Peyer's patch (tissue), 4 donors: ENCODE measurements around the gene LTF. TPM values are rescaled to one million over a fixed set of nuclear protein-coding genes. Genes with fewer than 3 reads are reported as not detected.

Source experiments
- DNase-seq, 3 donors: peaks; one replicate each; pipeline ENCODE4 v3.0.0-alpha.2; 2017 to 2019
- H3K27ac ChIP-seq, 4 donors: fragments of 200-600 bp; sonication (generic); one replicate each; pipeline ENCODE4 v1.5.1; 2016 to 2019
- H3K27me3 ChIP-seq, 2 donors: fragments of 200-600 bp; sonication (generic); one replicate each; pipeline ENCODE4 v1.5.1; 2019
- H3K36me3 ChIP-seq, 3 donors: fragments of 200-600 bp; sonication (generic); one replicate each; pipeline ENCODE4 v1.5.1; 2016 to 2019
- H3K4me1 ChIP-seq, 4 donors: fragments of 200-600 bp; sonication (generic); one replicate each; pipeline ENCODE4 v1.5.1; 2016 to 2019
- H3K4me3 ChIP-seq, 4 donors: fragments of 200-600 bp; sonication (generic); 1 replicate in 3 of 4; 2 replicates in 1 of 4; pipeline ENCODE4 v1.5.1; 2016 to 2019; ENCODE audit warnings: mild to moderate bottlenecking in 1 of 4
- H3K9me3 ChIP-seq, 4 donors: fragments of 200-600 bp; sonication (generic); one replicate each; pipeline ENCODE4 v1.5.1; 2016 to 2019; ENCODE audit warnings: mild to moderate bottlenecking in 1 of 4
- CTCF ChIP-seq, 6 experiments: fragments of 450-650 bp in 4 of 6; fragments of 200-600 bp in 2 of 6; sonication (generic) in 1 of 6; IDR thresholded peaks; one replicate each; pipeline ENCODE4 v1.5.1; 2017 to 2019; ENCODE audit warnings: antibody characterized with exemption in 6 of 6, mild to moderate bottlenecking in 3 of 6, moderate library complexity in 1 of 6
- POLR2A ChIP-seq, 2 donors: fragments of 450-650 bp; IDR thresholded peaks; one replicate each; pipeline ENCODE4 v1.5.1; 2017; ENCODE audit warnings: antibody characterized with exemption in 2 of 2, mild to moderate bottlenecking in 2 of 2, moderate library complexity in 2 of 2
- total RNA-seq, 4 donors: library from RNA; depleted of rRNA; stranded (reverse); fragments of >200 nt; gene quantifications; one replicate each; pipeline ENCODE4 v1.1.0, GENCODE V29; 2016

The LTF gene
- total RNA-seq, 4 donors from 2014 or later, result 0.38 to 12.4 (median 1.1) TPM; not detected in 1

- Histone ChIP-seq H3K4me3 (no peak overlapping the region), H3K36me3 (no peaks in the 10 kb centered on the region), H3K27me3 (no peaks in the 10 kb centered on the region), H3K9me3 (no peaks in the 10 kb centered on the region), H3K27ac (no peak overlapping the region), H3K4me1 (peaks cover 0 to 6% (median 0%) of the 10 kb centered on the region in 4 donors)
- DNase-seq, result no peak
- TF ChIP-seq POLR2A (IDR thresholded peaks at IDR 0.05) (no peak), CTCF (IDR thresholded peaks at IDR 0.05) (no peak)
These were observed 18.1 kb upstream of the LTF start for GRCh38 chr3:46482632-46483350.

GRCh38 chr3:46481636-46482035 is 16.9 kb upstream of the LTF start:
- Histone ChIP-seq H3K4me3 (no peak overlapping the region), H3K4me1 (peaks cover 0 to 6% (median 0%) of the 10 kb centered on the region in 4 donors), H3K9me3 (no peaks in the 10 kb centered on the region), H3K36me3 (no peaks in the 10 kb centered on the region), H3K27me3 (no peaks in the 10 kb centered on the region), H3K27ac (no peak overlapping the region)
- TF ChIP-seq POLR2A (IDR thresholded peaks at IDR 0.05) (no peak), CTCF (IDR thresholded peaks at IDR 0.05) (no peak)
- no peak for DNase-seq

- no peak for DNase-seq
- Histone ChIP-seq H3K27ac (no peak overlapping the region), H3K4me3 (no peak overlapping the region), H3K36me3 (no peaks in the 10 kb centered on the region), H3K4me1 (peaks cover 0 to 6% (median 0%) of the 10 kb centered on the region in 4 donors), H3K9me3 (no peaks in the 10 kb centered on the region), H3K27me3 (no peaks in the 10 kb centered on the region)
- TF ChIP-seq POLR2A (IDR thresholded peaks at IDR 0.05), result no peak
- no peak for TF ChIP-seq CTCF (IDR thresholded peaks at IDR 0.05)
These were observed 15.9 kb upstream of the LTF start for GRCh38 chr3:46480491-46481195.

- H3K27me3 ChIP-seq, result no peaks in the 10 kb centered on the region
- no peak for DNase-seq
- no peaks in the 10 kb centered on the region for H3K9me3 ChIP-seq
- H3K27ac ChIP-seq, result no peak overlapping the region
- TF ChIP-seq CTCF (IDR thresholded peaks at IDR 0.05) (no peak), POLR2A (IDR thresholded peaks at IDR 0.05) (no peak)
- no peak overlapping the region for H3K4me3 ChIP-seq
- H3K36me3 ChIP-seq, result no peaks in the 10 kb centered on the region
- no peaks in the 10 kb centered on the region for H3K4me1 ChIP-seq
These were observed 15.0 kb upstream of the LTF start for GRCh38 chr3:46479696-46480095.

DNA sequence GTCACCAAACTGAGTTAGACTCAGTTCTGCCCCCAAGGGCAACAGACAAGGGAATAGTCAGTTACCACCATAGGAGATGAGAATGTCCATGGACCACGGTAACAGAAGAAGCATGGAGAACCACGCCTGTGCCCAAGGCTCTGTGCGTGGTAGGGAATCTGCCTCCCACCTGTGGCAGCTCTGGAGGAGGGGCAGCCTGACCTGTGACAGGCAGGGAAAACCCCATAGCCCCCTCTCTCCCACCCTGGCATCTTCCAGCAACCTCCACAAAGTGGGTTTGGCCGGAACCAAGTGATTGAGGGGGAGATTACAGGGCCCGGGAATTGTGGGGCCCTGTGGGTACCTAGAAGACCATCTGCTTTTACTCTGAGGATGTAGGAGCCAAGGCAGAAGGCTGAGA is 14.3 kb upstream of the LTF start:
- H3K36me3 ChIP-seq, result no peaks in the 10 kb centered on the region
- no peak for TF ChIP-seq POLR2A (IDR thresholded peaks at IDR 0.05)
- no peak for TF ChIP-seq CTCF (IDR thresholded peaks at IDR 0.05)
- no peak overlapping the region for H3K27ac ChIP-seq
- H3K4me3 ChIP-seq, result no peak overlapping the region
- H3K4me1 ChIP-seq, result no peaks in the 10 kb centered on the region
- no peaks in the 10 kb centered on the region for H3K27me3 ChIP-seq
- DNase-seq, result no peak
- no peaks in the 10 kb centered on the region for H3K9me3 ChIP-seq
